ENCODE results near the gene RSPRY1.

DNA sequence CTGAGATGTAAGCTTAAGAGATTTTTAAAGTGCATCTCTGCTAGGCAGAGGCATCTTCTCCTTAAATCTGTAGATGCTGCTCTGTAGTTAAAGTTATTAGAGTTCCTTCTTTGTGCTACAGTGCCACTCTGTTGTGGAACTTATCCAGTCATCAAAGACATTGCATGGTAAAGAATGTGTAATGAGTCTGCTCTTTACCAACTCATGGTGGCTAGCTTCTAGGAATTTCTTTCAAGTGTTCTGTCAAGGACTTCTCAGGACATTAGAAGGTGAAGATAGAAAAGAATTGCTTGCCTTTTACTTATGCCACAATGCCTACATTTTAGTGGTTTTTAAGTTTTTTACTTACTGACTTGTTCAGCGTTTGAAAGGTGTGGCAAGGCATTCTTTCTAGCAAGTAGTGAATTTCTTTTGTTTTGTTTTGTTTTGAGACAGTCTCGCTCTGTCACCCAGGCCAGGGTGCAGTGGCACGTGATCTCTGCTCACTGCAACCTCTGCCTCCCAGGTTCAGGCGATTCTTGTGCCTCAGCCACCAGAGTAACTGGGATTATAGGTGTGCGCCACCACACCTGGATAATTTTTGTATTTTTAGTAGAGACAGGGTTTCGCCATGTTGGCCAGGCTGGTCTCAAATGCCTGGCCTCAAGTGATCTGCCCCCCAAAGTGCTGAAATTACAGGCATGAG lies 38.7 kb downstream of the RSPRY1 start:
- no peak for TF ChIP-seq CTCF (conservative IDR thresholded peaks at IDR 0.05 in 1 of 2, IDR thresholded peaks at IDR 0.05 in 1 of 2; ENCODE audit: low read depth in 1 of 2, low read length in 2 of 2)
- no peak for TF ChIP-seq EZH2 (IDR thresholded peaks at IDR 0.05; ENCODE audit: low read length, missing control alignments)

Data from fibroblast of lung (primary cell).